Sigmoid colon (tissue), 7 donors: ENCODE data around the gene MESD. TPM values are rescaled to one million over a fixed set of nuclear protein-coding genes. Genes with fewer than 3 reads are reported as not detected.
A peak's percentile ranks its signal among the peaks of the same experiment; 100 is the strongest.

Experiments
- DNase-seq: peaks from one replicate; pipeline ENCODE4 v3.0.0-alpha.2; 2019
- H3K27ac ChIP-seq, 4 donors: fragments of 200-600 bp; sonication (generic); one replicate each; pipeline ENCODE4 v1.5.1; 2016 to 2019; ENCODE audit warnings: mild to moderate bottlenecking in 1 of 4
- H3K27me3 ChIP-seq, 3 donors: fragments of 200-600 bp; sonication (generic); one replicate each; pipeline ENCODE4 v1.5.1; 2019; ENCODE audit warnings: mild to moderate bottlenecking in 1 of 3
- H3K36me3 ChIP-seq, 4 donors: fragments of 200-600 bp; sonication (generic); one replicate each; pipeline ENCODE4 v1.5.1; 2016 to 2019
- H3K4me1 ChIP-seq, 4 donors: fragments of 200-600 bp; sonication (generic); one replicate each; pipeline ENCODE4 v1.5.1; 2017 to 2019
- H3K4me3 ChIP-seq, 4 donors: fragments of 200-600 bp; sonication (generic); one replicate each; pipeline ENCODE4 v1.5.1; 2017 to 2019; ENCODE audit warnings: mild to moderate bottlenecking in 2 of 4, moderate library complexity in 1 of 4
- H3K9me3 ChIP-seq, 4 donors: fragments of 200-600 bp in 3 of 4; sonication (generic) in 3 of 4; one replicate each; pipeline versions ENCODE4 v1.5.1 to v1.6.1; 2013 to 2019
- EP300 ChIP-seq, 4 donors: sonication (generic); formaldehyde crosslinking; IDR thresholded peaks; one replicate each; pipeline ENCODE4 v1.6.1; 2017; ENCODE audit warnings: antibody characterized with exemption in 4 of 4
- POLR2A ChIP-seq, 2 donors: fragments of 450-650 bp; IDR thresholded peaks; one replicate each; pipeline ENCODE4 v1.6.1; 2016; ENCODE audit warnings: antibody characterized with exemption in 2 of 2, mild to moderate bottlenecking in 2 of 2, moderate library complexity in 2 of 2
- POLR2AphosphoS5 ChIP-seq, 4 donors: sonication (generic); formaldehyde crosslinking; IDR thresholded peaks; one replicate each; pipeline ENCODE4 v1.6.1; 2017; ENCODE audit warnings: antibody characterized with exemption in 4 of 4
- WGBS, 2 donors: extraction: QIAGEN DNeasy Blood & Tissue Kit; methylation state at CpG; one replicate each; pipeline ENCODE4 v1.1.7; 2013; 5-methylcytosine and 5-hydroxymethylcytosine counted together
- intact Hi-C: fragments of 100-400 bp; cut with DNase I; formaldehyde crosslinking; loops from one replicate; pipeline ENCODE4 v1.15.1; 2023
- polyA plus RNA-seq, 3 donors: library from polyadenylated mRNA; stranded (reverse); fragments of 200-250 nt; gene quantifications; one replicate each; pipeline ENCODE4 v1.2.3, GENCODE V29; 2013
- total RNA-seq, 4 donors: library from RNA; depleted of rRNA; stranded (reverse); fragments of >200 nt; gene quantifications; one replicate each; pipeline ENCODE4 v1.1.0, GENCODE V29; 2016
- TF ChIP-seq, protein P1 (sequence below), 4 experiments: fragments of 450-650 bp in 3 of 4; fragments of 200-600 bp in 1 of 4; IDR thresholded peaks; one replicate each; pipeline ENCODE4 v1.5.1; 2016 to 2019; ENCODE audit warnings: antibody characterized with exemption in 4 of 4, mild to moderate bottlenecking in 3 of 4, moderate library complexity in 2 of 4
- donor health status: healthy with polysubstance abuse.
- donor health status: Bipolar disorder and iron deficiency.
- donor health status: healthy.

MESD gene
- total RNA-seq (10 to 100 TPM; 11.7 to 20.8 (median 15.7) TPM), polyA plus RNA-seq (10 to 100 TPM in 1 of 3 donors, 1 to 10 TPM in 2; 5.4 to 20.1 (median 6.9) TPM)

DNA sequence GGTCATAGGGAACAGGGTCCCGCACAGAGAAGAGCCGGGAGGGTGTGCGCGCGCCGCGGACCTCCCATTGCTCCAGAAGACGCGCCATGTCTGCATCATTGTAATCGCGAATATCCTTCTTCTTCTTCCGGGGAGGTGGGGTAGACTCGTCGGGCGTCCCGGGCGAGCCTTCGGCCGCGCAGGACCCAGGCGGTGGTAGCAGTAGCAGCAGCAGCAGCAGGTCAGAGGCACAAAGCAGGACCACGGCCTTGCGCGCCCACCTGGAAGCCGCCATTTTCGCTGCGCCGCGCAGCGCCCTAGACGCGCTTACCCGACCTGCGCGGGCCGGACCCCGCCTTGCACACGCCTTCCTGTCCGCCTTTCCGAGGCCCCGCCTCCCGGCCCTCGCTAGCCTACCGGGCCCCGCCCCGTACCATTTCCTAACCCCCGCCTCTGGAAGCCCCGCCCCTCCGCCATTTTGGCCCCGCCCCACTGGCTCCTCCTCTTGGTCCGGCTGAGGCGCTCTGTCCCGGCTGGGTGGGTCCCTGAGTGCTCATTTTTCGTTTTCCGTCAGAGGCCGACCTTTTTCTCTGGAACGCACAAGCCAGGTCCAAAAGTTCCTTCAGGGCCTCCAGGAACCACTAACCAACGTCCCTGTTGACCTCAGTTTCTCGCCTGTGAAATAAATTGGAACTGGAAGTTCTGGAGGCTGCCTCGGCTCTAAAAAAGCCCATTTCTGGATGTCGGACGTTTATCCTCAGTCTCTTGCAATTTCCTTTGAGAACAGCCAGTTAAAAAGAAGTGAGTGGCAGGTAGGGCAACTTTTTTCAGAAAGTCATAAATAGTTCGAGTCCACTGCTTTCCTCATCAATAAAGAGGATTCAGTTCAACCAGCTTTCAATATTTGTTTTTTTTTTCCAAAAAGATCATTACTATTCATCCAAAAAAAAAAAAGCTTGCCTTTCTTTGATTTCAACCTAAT is at the start of gene MESD:
TSS of gene MESD (minus strand) at position 302 of the 961 bp plus-strand sequence. CDS start at position 274, 28 bp downstream.
- intact Hi-C loops, result loop anchor here (1.0 to 10.0 kb wide), 2 partner anchors 12 to 1055 kb away; partner anchors contain the start of gene MEX3B
- peak within 1 kb of the TSS; percentile 69 to 92 (median 87) for H3K4me3 ChIP-seq
- H3K4me1 ChIP-seq, result peaks cover 0 to 46% (median 34%) of the 10 kb centered on the region in 4 donors
- TF ChIP-seq POLR2AphosphoS5 (IDR thresholded peaks at IDR 0.05), result peak; percentile 84 to 96 (median 94)
- TF ChIP-seq, protein P1, sequence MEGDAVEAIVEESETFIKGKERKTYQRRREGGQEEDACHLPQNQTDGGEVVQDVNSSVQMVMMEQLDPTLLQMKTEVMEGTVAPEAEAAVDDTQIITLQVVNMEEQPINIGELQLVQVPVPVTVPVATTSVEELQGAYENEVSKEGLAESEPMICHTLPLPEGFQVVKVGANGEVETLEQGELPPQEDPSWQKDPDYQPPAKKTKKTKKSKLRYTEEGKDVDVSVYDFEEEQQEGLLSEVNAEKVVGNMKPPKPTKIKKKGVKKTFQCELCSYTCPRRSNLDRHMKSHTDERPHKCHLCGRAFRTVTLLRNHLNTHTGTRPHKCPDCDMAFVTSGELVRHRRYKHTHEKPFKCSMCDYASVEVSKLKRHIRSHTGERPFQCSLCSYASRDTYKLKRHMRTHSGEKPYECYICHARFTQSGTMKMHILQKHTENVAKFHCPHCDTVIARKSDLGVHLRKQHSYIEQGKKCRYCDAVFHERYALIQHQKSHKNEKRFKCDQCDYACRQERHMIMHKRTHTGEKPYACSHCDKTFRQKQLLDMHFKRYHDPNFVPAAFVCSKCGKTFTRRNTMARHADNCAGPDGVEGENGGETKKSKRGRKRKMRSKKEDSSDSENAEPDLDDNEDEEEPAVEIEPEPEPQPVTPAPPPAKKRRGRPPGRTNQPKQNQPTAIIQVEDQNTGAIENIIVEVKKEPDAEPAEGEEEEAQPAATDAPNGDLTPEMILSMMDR (IDR thresholded peaks at IDR 0.05), result no peak
- peak; percentile 72 to 73 for TF ChIP-seq POLR2A (IDR thresholded peaks at IDR 0.05)
- TF ChIP-seq EP300 (IDR thresholded peaks at IDR 0.05), result no peak
- no peaks in the 10 kb centered on the region for H3K36me3 ChIP-seq
- H3K9me3 ChIP-seq, result no peaks in the 10 kb centered on the region
- peak within 1 kb of the TSS; percentile 89 to 94 (median 92) for H3K27ac ChIP-seq
- H3K27me3 ChIP-seq, result no peaks in the 10 kb centered on the region
- 1% methylated on average over 63 of the region's 63 CpGs for WGBS, 2 donors
- peak; percentile 99 for DNase-seq

DNA sequence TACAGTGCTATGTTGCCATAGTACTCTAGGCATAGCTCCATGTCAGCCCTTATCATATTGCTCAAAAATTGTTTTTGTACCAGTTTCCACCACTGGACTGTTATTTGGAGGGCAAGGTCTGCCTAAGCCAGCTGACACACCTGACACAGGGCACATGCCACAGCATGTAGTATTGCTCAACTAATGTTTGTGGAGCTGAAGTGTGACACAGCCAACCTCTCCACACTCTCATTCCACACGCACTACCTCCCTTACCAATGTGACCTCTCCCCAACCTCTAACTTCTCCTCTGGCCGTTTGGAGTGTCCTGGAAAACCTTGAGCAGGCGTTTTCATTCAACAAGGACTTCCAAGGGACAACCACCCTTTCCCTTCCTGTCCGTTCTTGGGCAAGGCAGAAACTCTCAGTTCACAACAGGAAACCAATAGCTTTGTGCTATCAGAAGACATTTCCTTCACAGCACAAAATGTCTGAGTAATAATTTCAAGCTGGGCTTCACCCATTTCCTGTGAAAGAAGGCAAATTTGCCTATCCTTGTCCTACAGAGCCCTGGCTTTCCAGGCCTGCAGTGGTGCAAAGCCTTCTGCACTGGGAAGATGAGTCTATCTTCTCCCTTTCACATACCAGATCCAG is 49.5 kb upstream of the MESD start:
- Histone ChIP-seq H3K36me3 (no peaks in the 10 kb centered on the region), H3K27me3 (no peaks in the 10 kb centered on the region), H3K27ac (no peak overlapping the region), H3K9me3 (no peaks in the 10 kb centered on the region), H3K4me1 (peaks cover 0 to 13% (median 4%) of the 10 kb centered on the region in 4 donors), H3K4me3 (no peak overlapping the region)
- TF ChIP-seq, protein P1 (IDR thresholded peaks at IDR 0.05), result no peak
- TF ChIP-seq POLR2A (IDR thresholded peaks at IDR 0.05) (no peak), EP300 (IDR thresholded peaks at IDR 0.05) (no peak), POLR2AphosphoS5 (IDR thresholded peaks at IDR 0.05) (no peak)
- intact Hi-C loops, result no loop called here
- no peak for DNase-seq
- WGBS, 2 donors, result 44 to 47% methylated on average over 4 of the region's 4 CpGs

DNA sequence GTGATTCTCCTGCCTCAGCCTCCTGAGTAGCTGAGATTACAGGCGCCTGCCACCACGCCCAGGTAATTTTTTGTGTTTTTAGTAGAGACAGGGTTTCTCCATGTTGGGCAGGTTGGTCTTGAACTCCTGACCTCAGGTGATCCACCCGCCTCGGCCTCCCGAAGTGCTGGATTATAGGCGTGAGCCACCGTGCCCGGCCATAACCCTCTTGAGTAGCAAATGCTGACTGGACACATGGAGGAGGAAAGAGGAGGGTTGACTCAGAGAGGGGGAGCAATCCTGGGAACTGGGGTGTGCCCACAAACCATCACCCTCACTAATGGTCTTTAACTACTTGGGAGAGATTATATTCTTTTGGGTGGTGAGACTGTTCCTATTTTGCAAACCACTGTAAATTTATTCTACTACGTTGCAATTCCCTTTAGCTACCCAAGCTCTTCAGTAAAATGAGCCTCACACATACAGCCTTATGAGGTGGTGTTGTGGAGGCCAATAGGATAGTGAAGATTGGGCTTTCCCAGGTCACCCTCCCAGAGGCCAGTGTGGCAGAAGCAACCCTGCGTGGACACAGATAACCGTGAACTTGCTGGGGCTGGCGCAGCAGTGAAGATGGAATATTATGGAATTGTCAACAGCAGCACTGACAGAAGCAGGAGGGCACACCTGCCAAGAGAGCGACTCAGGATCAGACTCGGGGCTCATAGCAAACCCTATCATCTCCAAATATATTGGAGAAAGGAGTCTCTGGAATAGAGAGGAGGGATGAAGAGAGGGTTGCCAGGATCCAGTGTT is 48.5 kb upstream of the MESD start:
- no peak for DNase-seq
- Histone ChIP-seq H3K4me3 (no peak overlapping the region), H3K9me3 (no peaks in the 10 kb centered on the region), H3K36me3 (no peaks in the 10 kb centered on the region), H3K27me3 (no peaks in the 10 kb centered on the region), H3K4me1 (peaks cover 0 to 22% (median 10%) of the 10 kb centered on the region in 4 donors), H3K27ac (no peak overlapping the region)
- TF ChIP-seq POLR2AphosphoS5 (IDR thresholded peaks at IDR 0.05), result no peak
- TF ChIP-seq, protein P1 (IDR thresholded peaks at IDR 0.05), result no peak
- no peak for TF ChIP-seq EP300 (IDR thresholded peaks at IDR 0.05)
- no peak for TF ChIP-seq POLR2A (IDR thresholded peaks at IDR 0.05)
- 87 to 94% methylated on average over 14 of the region's 14 CpGs for WGBS, 2 donors
- intact Hi-C loops, result no loop called here

DNA sequence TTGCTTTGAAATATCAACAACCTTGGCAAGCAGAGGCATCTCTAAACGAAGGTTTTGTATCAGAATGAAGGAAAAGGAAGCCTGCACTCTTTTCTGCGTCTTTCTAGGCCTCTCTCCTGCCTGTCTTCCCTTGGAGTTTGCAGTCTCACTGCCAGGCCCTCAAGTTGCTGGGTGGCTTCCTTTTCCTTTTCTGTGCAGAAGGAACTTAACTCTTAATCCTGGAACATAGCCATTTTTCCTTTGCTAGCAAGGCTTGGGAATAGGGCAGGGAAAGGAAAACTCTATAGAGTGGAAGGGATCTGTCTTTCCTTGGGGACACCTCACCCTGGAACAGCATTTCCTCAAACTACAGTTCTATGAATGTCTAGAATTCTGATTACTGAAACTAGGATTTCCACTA is 43.9 kb upstream of the MESD start:
- no peak for DNase-seq
- WGBS, 2 donors, result 45 to 51% methylated on average over 2 of the region's 2 CpGs
- peak overlapping the region in 3 of 4 donors; percentile 15 to 47 (median 33) for H3K27ac ChIP-seq

More for the DNA sequence above, 43.9 kb upstream of the MESD start:
- Histone ChIP-seq H3K4me3 (no peak overlapping the region), H3K36me3 (no peaks in the 10 kb centered on the region), H3K9me3 (no peaks in the 10 kb centered on the region), H3K27me3 (no peaks in the 10 kb centered on the region), H3K4me1 (peaks cover 0 to 29% (median 15%) of the 10 kb centered on the region in 4 donors)
- intact Hi-C loops, result no loop called here
- no peak for TF ChIP-seq POLR2A (IDR thresholded peaks at IDR 0.05)
- TF ChIP-seq EP300 (IDR thresholded peaks at IDR 0.05), result no peak
- no peak for TF ChIP-seq POLR2AphosphoS5 (IDR thresholded peaks at IDR 0.05)
- TF ChIP-seq, protein P1 (IDR thresholded peaks at IDR 0.05), result no peak
